ENCODE measurements around the gene RBM26.

The RBM26 gene

DNA sequence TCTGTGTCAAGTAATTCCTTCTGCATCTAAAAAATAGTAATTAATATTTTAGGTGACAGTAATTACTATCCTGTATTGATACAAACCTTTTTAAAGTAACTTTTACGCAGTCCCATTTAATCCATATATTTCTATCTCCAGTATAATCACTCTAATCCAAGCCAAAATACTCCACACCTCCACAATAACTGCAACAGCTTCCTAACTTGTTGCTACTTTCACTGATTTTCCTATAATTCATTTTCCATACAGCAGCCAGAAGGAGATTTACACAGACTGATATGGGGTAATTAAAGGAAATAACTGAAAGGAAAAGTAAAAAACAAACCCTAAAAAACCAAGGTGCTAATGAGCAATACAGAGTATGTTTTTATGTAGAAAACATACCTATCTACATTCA is 64.9 kb downstream of the RBM26 start:
- in situ Hi-C loops (cut with MboI; ENCODE audit: low sequenced_read_pairs) = no loop called here

DNA sequence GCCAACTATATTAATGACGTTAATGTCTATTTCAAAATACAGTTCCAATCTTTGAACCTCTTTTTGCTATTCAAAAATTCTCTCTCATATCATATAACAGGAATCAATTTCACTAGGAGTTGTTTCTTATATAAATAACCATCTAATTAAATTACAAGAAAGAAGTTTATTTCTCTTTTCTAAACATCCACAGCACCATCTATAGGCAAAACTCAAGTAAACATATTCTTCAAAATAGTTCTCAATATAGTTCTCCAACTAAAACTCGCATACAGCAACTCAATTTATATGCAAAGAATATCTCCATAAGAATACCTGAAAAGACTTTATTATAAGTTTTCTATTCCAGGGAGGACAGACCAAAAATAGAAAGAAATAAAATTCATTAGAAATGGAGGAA is 65.6 kb downstream of the RBM26 start:
- in situ Hi-C loops (cut with MboI; ENCODE audit: low sequenced_read_pairs) = no loop called here

DNA sequence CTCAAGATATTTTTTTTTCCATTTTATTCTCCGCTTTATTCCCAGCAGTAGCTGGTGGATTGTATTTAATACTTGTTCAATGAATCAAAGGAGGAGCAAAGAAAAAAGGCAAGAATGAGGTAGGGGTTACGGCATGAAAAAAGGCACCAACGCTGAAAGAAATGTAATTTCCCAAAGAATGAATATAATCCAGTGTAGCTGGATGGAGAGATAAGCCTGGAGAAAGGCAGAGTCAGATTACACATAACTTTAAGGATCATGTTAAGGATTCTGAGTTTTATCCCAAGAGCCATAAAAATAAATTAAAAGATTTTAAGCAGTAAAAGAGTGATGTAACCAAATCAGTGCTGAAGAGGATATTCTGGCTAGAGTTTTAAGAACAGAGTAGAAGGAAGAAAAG is 67.7 kb downstream of the RBM26 start:
- in situ Hi-C loops (cut with MboI; ENCODE audit: low sequenced_read_pairs) = no loop called here

DNA sequence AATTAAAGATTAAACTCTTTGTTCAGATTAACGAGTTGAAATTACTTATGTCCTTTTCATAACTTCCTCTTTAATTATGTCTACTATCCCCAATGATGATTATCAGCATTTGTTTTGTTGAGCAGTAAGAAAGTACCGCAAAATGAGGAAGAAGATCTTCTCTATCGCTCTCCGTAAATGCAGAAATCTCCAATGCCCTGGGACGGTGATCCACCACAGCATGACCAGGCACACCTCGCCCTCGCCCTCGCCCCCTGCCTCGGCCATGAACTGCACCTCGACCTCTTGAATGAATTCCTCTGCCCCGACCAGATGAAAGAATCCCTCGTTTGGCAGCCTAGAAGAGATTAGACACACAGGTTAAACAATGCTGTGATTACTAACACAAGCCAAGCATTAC is 69.1 kb downstream of the RBM26 start:
- in situ Hi-C loops (cut with MboI; ENCODE audit: low sequenced_read_pairs) = no loop called here

DNA sequence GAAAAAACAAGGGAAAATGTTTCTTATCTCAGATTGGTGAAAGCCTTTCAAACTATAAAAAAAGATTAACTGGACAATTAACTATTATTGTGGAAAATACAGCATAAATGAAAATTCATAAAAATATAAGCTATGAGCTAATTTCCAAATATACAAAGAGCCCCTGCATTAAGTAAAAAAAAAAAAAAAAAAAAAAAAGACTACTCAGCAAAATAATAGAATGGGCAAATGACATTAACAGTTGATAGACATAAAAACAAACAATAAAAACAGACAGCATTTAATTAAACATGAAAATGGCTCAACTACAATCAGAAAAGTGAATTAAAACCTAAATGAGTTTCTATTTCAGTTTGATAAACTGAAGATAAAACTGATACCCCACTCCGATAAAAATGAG is 77.5 kb downstream of the RBM26 start:
- in situ Hi-C loops (cut with MboI; ENCODE audit: low sequenced_read_pairs) = no loop called here

DNA sequence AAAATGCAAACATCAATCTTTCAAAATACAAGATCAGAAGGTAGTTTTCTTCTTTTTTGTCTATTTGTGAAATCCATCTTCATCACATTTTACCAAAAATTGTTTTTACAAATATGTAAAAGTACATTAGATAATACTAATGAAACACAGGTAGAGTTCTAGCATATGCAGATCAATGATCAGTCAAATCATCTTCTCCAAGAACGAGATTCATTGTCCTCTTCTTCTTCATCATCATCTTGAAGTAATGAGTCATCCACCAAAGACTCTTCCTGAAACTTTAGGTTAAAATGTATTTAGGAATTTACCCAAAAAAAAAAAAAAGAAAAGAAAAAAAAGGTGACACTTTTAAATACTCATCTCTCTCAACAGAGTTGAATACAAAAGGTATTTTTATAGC is 85.6 kb downstream of the RBM26 start:
- in situ Hi-C loops (cut with MboI; ENCODE audit: low sequenced_read_pairs) = no loop called here

DNA sequence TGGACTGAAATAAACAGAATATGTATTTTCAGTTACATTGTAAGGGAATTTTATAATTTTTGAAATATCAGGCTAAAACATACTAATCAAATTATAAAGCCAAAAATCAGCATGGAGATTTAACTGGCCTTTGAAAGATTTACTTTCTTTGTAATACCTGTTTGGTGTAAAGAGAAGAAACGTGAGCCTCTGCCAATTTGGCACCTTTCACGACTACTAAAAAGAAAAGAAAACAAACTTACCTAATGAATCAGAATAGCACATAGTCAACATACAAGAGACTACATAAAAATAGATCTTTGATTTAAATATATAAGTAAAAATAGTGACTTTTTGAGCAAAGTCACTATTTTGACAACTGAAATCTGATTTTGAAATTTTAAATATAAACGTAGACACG is 87.4 kb downstream of the RBM26 start:
- in situ Hi-C loops (cut with MboI; ENCODE audit: low sequenced_read_pairs) = no loop called here

DNA sequence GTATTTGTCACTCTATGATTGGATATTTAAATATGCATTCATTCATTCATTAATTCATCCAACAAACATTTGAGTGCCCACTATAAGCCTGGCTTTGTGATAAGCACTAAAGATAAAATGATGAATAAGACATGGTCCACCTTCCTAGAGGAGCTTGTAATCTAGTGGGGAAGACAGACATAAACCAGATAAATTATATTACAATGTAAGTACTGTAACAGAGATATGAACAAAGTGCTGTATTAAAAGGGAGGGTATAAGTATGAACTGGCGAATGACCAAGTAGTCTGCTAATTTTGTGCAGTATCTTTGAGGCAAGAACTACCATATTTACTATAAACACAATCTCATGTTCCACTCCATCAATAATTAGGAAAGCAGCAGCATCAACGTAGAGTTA is 88.2 kb downstream of the RBM26 start:
- in situ Hi-C loops (cut with MboI; ENCODE audit: low sequenced_read_pairs) = no loop called here

DNA sequence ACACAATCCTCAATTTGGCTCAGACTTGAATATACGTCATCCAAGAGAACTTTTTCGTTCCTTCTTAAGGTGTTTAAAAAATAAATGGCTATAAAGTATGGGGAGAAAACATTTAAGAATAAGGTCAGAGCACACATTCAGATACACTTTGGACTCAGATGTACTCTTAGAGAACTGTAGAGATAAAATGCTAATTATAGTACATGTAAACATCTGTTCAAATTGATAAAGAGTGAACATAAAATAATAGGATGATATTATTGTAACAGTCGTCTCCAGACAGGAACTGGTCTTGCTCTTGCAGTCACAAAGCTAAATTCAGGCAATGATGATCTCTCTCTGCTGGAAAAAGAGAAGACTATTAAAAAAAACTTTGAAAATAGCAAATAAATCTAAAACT is 91.4 kb downstream of the RBM26 start:
- in situ Hi-C loops (cut with MboI; ENCODE audit: low sequenced_read_pairs) = no loop called here

DNA sequence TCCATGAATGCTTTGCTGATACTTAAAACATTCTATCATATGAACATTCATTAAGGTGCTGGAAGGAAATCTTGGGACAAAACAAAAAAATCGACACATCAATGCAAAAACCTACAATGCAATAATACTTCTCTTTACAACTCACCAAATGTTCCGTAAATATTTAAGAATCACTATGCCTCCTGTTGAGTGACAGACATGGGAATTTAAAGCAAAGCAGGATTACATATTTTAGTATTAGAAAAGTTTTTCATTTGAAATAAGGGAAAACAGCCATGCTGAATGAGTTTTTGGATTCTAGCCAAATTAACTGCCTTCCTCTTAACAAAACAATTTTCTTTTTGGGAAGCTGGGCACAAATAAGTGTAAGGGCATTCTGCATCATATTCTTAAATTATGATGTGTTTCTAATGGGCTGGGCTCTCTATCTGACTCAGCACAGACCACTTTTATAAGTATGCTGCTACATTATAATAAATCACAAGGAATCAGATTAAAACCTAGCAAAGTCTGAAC is 93.7 kb downstream of the RBM26 start:
- in situ Hi-C loops (cut with MboI; ENCODE audit: low sequenced_read_pairs) = no loop called here

DNA sequence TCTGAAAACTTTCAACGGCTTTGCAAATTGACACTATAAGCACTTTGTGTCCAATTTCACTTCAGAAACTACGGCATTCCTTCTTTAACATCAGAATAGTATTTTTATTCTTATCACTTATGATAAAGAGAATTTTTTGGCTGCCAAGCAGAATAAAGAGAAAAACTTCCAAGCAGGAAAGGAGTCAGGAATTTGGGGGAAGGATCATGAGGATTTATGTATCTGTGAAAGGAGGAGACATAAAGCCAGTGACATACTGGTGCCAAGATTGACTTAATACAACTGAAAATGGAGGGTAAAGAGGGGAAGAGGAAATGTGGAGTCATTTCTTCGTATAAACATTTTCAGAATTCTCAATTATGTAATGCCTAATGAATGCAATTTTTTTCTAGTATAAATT is 94.7 kb downstream of the RBM26 start:
- in situ Hi-C loops (cut with MboI; ENCODE audit: low sequenced_read_pairs) = no loop called here

DNA sequence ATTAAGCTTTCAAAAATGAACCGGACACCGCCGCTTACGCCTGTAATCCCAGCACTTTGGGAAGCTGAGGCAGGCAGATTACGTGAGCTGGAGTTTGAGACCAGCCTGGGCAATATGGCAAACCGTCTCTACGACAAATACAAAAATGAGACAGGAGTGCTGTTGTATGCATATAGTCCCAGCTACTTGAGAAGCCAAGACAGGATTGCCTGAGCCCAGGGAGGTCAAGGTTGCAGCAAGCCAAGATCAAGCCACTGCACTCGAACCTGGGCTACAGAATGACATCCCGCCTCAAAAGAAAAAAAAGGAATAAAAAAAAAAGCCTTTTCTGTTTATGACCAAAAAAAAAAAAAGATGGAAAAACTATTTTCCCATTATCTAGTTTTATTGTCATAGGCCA is 96.4 kb downstream of the RBM26 start:
- in situ Hi-C loops (cut with MboI; ENCODE audit: low sequenced_read_pairs) = no loop called here

DNA sequence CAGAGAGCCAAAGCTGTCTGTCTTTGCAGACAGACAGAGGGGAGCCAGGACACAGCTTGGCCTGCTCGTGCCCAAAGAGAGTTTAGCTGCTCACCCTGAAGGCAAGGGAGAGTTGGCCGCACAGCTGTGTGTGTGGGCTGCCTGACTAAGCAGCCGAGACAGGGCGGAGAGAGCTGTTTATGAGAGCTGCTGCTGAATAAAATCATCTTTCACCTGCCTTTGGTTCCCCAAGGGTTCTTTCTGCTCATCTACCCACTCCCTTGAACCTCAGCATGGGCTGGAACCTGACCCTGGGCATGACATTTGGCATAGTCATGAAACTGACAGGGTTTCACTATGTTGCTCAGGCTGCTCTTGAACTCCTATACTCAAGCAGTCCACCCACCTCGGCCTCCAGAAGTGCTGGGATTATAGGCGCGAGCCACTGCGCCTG is 98.2 kb downstream of the RBM26 start:
- in situ Hi-C loops (cut with MboI; ENCODE audit: low sequenced_read_pairs) = no loop called here

DNA sequence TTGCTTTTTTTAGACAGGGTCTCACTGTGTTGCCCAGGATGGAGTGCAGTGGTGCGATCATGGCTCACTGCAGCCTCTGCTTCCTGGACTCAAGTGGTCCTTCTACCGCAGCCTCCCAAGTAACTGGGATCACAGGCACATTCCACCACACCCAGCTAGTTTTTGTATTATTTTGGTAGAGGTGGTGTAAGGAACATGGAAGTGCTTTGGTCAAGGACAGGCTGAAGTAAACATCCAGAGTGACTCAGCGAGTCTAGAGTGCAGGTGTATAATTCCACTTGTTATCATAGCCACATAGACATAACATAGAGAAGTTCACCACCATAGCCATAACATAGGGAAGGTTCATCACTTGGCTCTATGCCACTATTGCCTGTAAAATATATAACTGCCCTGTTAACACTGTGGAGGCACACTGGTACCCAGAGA is 98.6 kb downstream of the RBM26 start:
- in situ Hi-C loops (cut with MboI; ENCODE audit: low sequenced_read_pairs) = no loop called here

DNA sequence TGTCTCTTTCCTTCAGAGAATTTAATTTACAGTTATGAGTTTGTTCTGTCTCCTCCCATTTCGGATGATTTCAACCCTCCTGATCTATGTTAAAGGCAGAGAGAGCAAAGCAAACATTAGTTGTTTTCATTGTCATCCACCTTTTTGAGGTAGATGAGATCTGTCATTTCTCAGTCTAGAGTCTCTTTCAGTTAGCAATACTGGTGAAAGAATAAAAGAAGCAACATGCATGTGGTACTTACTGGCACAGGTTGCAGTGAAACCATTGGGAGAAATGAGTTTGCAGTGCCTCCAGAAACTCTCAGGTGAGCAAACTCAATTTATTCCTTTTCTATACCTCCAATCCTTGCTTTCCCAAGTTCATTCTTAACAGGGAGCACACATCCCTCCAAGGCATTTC is 99.4 kb downstream of the RBM26 start:
- in situ Hi-C loops (cut with MboI; ENCODE audit: low sequenced_read_pairs) = no loop called here

DNA sequence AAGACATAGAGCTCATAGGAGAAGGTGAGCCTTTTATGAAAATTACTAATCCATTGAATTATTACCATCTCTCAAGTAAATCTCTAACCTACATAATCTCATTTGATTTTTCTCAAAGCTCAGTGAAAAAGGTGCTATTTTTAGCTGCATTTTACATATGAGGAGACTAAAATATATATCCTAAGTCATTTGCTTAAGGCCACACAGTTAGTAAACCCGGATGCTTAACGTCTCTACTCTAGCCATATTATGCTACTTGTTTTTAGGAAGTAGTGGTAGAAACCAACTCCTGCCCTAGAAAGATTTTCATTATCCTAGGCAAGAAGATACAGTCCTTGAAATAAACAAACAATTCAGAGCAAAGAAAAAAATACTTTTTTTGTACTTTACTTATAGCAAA is 108.9 kb downstream of the RBM26 start:
- in situ Hi-C loops (cut with MboI; ENCODE audit: low sequenced_read_pairs) = no loop called here

DNA sequence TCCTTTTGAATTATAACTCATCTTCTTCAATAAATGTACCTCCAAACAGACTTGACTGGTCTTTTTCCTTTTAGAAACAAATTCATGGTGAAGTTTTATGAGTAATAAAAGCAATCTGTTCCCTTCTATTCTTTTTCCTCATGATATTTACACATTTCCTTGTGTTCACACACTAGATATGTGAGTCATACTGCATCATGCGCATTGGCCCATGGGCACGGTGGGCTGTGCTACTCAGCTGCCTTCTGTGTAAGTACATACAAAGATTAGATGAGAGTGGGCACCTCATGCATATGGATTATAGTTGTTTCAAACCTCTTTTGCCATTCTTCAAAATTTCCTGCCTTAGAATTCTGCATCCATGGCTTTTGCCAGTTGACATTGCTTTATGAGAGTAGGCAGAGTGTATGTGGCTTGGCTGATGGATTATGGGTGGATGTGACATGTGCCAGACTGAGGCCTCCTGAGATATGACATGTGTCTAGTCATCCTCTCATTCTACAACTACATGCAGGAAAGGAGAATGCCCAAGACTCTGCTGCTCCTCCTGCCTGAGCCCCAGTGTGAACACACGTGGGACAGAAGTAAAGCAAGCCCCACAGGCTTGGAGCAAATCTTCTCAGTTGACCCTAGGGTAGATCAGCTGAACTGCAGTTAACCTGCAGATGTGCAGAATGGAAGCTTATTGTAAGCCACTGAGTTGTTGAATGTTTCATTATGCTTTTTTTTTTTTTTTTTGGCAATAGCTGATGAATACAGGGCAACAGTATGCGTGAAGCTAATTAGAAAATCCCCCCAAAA is 109.9 kb downstream of the RBM26 start:
- in situ Hi-C loops (cut with MboI; ENCODE audit: low sequenced_read_pairs) = no loop called here

DNA sequence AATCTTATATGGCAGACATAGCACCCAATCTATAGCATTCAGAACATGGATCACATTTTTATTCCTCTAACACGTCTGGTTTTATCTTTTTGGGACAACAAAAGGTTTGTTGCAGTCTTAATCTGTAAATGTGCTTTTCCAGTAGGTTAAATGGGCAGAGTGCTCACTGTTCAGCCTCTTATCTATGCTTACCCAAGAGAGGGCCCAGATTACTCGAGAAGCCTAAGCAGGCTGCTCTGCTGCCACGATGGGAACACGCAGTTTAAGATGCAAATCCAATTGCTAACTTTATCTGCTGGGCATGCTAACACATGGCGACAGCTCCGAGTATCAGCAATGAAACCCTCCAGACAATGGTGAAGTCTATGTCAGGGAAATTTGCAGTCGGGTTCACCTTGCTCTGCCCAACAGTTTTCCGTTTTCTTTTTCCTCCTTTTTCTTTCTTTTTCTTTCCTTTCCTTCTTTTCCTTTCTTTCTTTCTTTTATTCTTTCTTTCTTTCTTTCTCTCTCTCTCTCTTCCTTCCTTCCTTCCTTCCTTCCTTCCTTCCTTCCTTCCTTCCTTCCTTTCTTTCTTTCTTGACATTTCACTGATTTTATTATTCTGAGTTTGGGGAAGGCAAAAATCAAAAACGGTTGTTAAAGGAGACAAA is 115.3 kb downstream of the RBM26 start:
- in situ Hi-C loops (cut with MboI; ENCODE audit: low sequenced_read_pairs) = no loop called here

DNA sequence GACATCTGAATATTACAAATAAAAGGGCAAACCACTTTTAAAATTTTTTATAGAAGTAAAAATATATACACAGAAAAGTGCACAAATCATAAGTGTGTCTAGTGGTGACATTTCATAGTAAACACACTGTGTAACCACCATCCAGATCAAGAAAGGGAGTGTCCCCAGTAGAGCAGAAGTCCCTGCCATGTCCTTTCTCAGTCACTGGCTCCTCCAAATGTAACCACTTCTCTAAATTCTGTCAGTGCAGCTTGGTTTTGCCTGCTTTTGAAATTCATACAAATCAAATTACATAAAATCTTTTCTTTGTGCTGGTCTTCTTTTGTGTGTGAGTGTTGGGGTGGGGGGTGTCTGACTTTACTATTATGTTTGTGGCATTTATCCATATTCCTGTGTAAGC is 116.5 kb downstream of the RBM26 start:
- in situ Hi-C loops (cut with MboI; ENCODE audit: low sequenced_read_pairs) = no loop called here

DNA sequence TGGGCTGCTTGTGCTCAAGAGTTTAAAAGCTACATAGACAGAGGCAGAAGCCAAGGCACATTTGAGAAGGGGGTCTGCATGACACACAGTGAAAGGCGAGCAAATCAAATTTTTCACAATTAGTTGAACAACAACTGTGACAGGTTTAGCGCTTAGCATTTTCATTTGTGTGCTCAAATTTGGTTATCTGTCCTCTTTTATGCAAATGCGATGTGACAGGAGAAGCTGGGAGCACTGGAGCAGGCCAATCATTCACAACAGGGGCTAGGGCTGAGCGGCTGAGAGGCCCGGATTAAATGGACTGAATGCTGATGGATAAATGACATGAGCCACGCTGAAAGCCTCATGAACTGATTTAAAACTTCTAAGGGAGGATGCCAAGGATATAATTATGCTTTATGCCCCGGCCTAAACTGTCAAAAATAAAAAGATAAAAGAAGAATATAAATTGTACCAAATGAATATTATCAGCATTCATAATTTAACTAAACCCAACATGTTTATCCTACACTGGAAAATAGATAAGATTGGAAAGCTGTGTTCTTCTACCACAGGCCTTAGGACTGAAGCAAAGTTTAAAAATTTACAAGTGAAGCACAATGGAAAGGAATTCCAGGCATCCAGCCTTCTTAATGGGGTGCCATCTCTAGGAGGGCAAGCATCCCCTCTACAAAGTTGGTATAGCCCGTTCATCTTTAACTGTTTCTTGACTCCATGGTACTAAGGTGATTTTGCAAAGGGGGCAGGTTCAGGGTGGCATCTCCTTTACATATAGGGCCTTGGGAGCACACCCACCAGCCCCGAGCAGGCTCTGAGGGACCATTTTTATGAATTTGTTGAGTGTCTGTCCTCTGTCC is 117.9 kb downstream of the RBM26 start:
- in situ Hi-C loops (cut with MboI; ENCODE audit: low sequenced_read_pairs) = no loop called here

DNA sequence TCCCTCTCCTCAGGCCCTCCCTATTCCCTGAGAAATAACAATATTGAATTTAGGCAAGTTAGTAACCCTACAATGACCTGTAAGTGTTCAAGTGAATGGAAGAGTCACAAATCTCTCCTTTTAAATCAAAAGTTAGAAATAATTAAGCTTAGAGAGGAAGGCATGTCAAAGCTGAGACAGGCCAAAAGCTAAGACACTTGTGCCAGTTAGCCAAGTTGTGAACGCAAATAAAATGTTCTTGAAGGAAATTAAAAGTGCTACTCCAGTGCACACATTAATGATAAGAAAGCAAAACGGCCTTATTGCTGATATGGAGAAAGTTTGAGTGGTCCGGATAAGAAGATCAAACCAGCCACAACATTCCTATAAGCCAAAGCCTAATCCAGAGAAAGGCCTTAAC is 120.9 kb downstream of the RBM26 start:
- in situ Hi-C loops (cut with MboI; ENCODE audit: low sequenced_read_pairs) = no loop called here

DNA sequence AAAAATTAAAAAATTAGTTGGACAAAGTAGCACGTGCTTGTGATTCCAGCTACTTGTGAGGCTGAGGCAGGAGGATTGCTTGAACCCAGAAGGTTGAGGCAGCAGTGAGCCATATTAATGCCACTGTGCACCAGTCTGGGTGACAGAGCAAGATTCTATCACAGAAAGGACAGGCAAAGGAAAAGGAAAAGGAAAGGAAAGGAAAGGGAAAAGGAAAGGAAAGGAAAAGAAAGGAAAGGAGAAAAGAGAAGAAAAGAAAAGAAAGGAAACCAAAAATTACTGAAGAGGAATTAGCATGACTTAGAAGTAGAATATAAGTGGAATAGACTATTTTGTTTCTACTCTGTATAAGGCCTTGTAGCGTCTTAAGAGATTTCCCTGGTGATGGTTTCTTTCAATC is 122.3 kb downstream of the RBM26 start:
- in situ Hi-C loops (cut with MboI; ENCODE audit: low sequenced_read_pairs) = no loop called here

Data from hTERT RPE-1 (cell line).